Stimulated activated naive CD8-positive, alpha-beta T cell treated with anti-CD3 and anti-CD28 coated beads, Interleukin-15, Interleukin-2, amounts not matched to agents 100 ng/mL and 50 ng/mL, for 24 hours (primary cell): ENCODE measurements around the gene DCUN1D1.

Source experiments
- H3K27ac Mint-ChIP-seq: one replicate; pipeline ENCODE4 v1.8.0; 2021; ENCODE audit warnings: mild to moderate bottlenecking, mixed read lengths
- H3K27me3 Mint-ChIP-seq: one replicate; pipeline ENCODE4 v1.8.0; 2021; ENCODE audit warnings: mixed read lengths
- H3K36me3 Mint-ChIP-seq: one replicate; pipeline ENCODE4 v1.8.0; 2021; ENCODE audit warnings: low read depth, mixed read lengths
- H3K4me1 Mint-ChIP-seq: one replicate; pipeline ENCODE4 v1.8.0; 2021; ENCODE audit warnings: low read depth, mixed read lengths
- H3K4me3 Mint-ChIP-seq: one replicate; pipeline ENCODE4 v1.8.0; 2021; ENCODE audit warnings: mild to moderate bottlenecking, mixed read lengths
- H3K9me3 Mint-ChIP-seq: one replicate; pipeline ENCODE4 v1.8.0; 2021; ENCODE audit warnings: mixed read lengths

DCUN1D1 gene

GRCh38 chr3:182905623-182906022, 74.7 kb downstream of the DCUN1D1 start:
- Mint-ChIP-seq H3K27me3 (no peaks in the 10 kb centered on the region), H3K4me1 (peaks cover 13% of the 10 kb centered on the region), H3K27ac (no peak overlapping the region), H3K9me3 (no peaks in the 10 kb centered on the region), H3K36me3 (peaks cover 24% of the 10 kb centered on the region), H3K4me3 (no peak overlapping the region)

DNA sequence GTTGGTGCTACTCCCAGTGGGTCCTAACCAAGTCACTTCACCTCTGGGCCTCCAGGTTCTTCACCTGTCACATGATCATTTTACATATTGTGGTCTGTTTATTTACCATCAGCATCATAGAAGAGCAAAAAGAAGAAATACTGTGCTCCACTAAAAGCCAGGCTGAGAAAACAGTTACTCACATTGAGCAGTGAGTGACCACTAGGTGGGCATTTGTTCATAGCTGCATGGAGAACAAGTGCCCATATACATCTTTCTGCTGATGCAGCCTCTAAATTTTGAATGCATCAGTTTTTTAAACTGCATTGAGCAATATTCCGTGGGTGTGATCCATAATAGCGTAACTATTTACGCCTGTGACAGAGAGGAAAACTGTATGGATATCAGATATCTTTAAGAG, 76.2 kb downstream of the DCUN1D1 start:
- H3K27me3 Mint-ChIP-seq: no peaks in the 10 kb centered on the region
- H3K9me3 Mint-ChIP-seq: no peaks in the 10 kb centered on the region
- H3K4me3 Mint-ChIP-seq: no peak overlapping the region
- H3K27ac Mint-ChIP-seq: no peak overlapping the region
- peaks cover 31% of the 10 kb centered on the region for H3K36me3 Mint-ChIP-seq
- H3K4me1 Mint-ChIP-seq: peaks cover 2% of the 10 kb centered on the region

DNA sequence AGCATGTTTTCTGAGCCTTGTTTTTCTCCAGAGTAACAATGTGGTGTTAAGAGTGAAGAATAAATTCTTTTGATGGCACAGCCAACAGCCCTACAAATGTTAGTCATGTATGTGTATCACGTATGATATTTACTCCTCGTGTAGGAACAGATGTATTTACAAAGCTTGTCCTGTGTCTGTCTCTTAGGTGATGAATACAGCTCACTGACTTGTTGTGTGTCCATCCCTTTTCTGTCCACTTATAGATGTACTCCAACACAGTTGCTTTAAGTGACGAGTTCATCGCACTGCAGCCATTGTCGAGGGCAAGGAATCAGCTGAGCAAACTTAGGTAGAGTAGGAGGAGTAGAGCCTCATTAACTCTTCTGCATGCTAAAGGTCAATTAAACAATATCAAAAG, 78.1 kb downstream of the DCUN1D1 start:
- Mint-ChIP-seq H3K4me3 (no peak overlapping the region), H3K9me3 (no peaks in the 10 kb centered on the region), H3K27me3 (no peaks in the 10 kb centered on the region), H3K27ac (no peak overlapping the region), H3K36me3 (peaks cover 38% of the 10 kb centered on the region), H3K4me1 (no peaks in the 10 kb centered on the region)

DNA sequence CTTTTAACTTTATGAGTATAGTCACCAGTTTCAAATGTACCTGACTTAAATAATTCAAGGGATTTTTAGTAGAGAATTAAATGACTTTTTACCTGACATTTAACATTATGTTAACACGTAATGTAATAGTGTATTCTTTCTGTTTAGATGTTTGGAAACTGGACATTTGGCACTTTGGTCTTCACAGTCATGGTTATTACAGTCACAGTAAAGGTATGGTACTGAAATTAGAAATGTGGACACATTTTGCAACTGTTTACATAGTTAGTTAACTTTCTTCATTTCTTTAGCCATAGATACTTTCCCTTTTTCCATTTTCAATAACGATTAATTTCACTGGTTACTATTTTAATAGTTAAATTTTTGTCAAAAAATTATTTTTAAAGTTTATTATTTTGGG, 83.8 kb downstream of the DCUN1D1 start:
- Mint-ChIP-seq H3K4me3 (no peak overlapping the region), H3K9me3 (no peaks in the 10 kb centered on the region), H3K27ac (no peak overlapping the region), H3K36me3 (peaks cover 44% of the 10 kb centered on the region), H3K4me1 (no peaks in the 10 kb centered on the region), H3K27me3 (no peaks in the 10 kb centered on the region)

GRCh38 chr3:182895513-182896112, 84.7 kb downstream of the DCUN1D1 start:
- Mint-ChIP-seq H3K4me3 (no peak overlapping the region), H3K4me1 (no peaks in the 10 kb centered on the region), H3K27ac (peak overlapping the region; percentile 68), H3K27me3 (no peaks in the 10 kb centered on the region), H3K36me3 (peaks cover 51% of the 10 kb centered on the region), H3K9me3 (no peaks in the 10 kb centered on the region)

DNA sequence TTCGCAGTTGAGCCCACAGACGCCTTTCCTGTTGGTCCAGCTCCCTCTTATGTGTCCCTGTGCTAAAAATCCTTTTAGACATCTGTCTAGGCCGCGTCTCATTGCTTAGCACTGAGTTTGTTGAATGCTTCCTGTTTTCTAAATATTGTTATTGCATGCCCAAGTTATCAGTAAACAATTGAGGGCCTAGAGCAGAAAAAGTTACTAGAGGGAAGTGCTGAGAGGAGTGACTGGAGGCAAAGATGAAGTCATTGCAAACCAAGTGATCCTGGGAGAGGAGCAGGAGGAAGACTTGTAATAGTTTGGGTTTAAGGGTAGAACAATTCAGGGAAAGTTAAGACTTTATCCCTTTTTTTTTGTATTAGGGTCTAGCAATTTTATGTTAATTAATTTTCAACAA, 88.1 kb downstream of the DCUN1D1 start:
- Mint-ChIP-seq H3K9me3 (no peaks in the 10 kb centered on the region), H3K27ac (no peak overlapping the region), H3K4me1 (no peaks in the 10 kb centered on the region), H3K36me3 (peaks cover 50% of the 10 kb centered on the region), H3K4me3 (no peak overlapping the region), H3K27me3 (no peaks in the 10 kb centered on the region)

- Mint-ChIP-seq H3K9me3 (no peaks in the 10 kb centered on the region), H3K4me3 (no peak overlapping the region), H3K27ac (no peak overlapping the region), H3K36me3 (peaks cover 50% of the 10 kb centered on the region), H3K4me1 (no peaks in the 10 kb centered on the region), H3K27me3 (no peaks in the 10 kb centered on the region)
Measured at GRCh38 chr3:182891364-182891763, 89.0 kb downstream of the DCUN1D1 start.

GRCh38 chr3:182889948-182890629, 90.2 kb downstream of the DCUN1D1 start:
- Mint-ChIP-seq H3K36me3 (peaks cover 61% of the 10 kb centered on the region), H3K4me3 (no peak overlapping the region), H3K27ac (no peak overlapping the region), H3K4me1 (no peaks in the 10 kb centered on the region), H3K27me3 (no peaks in the 10 kb centered on the region), H3K9me3 (no peaks in the 10 kb centered on the region)
